Panc1 (cell line): ENCODE data around the gene WDR7.

Source experiments
- CTCF ChIP-seq: fragments of 450-650 bp; IDR thresholded peaks from 2 replicates; pipeline ENCODE4 v1.5.1; 2017; ENCODE audit warnings: mild to moderate bottlenecking
- POLR2AphosphoS5 ChIP-seq: IDR thresholded peaks from 2 replicates; pipeline ENCODE4 v1.6.1; 2012; ENCODE audit warnings: mild to moderate bottlenecking, low read depth, low read length, moderate library complexity
- REST ChIP-seq, 2 experiments: IDR thresholded peaks; 2 replicates each; pipeline ENCODE4 v1.6.1; 2011 to 2012; ENCODE audit warnings: low read depth in 2 of 2, control low read depth in 1 of 2, low read length in 1 of 2, mild to moderate bottlenecking in 1 of 2, moderate library complexity in 1 of 2; ENCODE audit not compliant: insufficient read depth in 1 of 2
- SIN3A ChIP-seq: IDR thresholded peaks from 2 replicates; pipeline ENCODE4 v1.6.1; 2012; ENCODE audit warnings: low read depth, mild to moderate bottlenecking, low read length, moderate library complexity, borderline replicate concordance; ENCODE audit not compliant: insufficient read depth
- TCF7L2 ChIP-seq: IDR thresholded peaks from 2 replicates; pipeline ENCODE4 v1.6.1; 2011; ENCODE audit warnings: mild to moderate bottlenecking, low read depth, low read length, inconsistent platforms

DNA sequence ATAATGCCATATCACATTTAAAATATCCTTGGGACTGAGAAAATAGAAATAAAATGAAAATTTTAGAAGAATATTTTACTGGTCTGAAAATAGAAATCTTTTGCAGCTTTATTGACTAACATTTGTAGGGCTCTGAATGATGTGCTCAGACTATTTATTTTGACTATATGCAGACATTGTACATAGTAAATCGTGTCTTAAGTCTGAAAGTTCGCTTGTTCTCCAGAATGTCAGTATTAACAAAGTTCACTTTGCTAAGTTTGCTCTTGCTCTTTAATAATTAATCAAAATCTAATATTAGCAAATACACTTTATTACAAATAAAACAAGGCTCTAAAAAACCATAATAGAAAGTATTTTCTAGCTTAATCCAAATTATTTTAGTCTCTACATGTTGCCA lies 219.8 kb downstream of the WDR7 start:
- TF ChIP-seq CTCF (no peak), POLR2AphosphoS5 (no peak), REST (IDR thresholded peaks at IDR 0.05; ENCODE audit: insufficient read depth in 1 of 2, low read depth in 2 of 2, low read length in 1 of 2) (no peak), TCF7L2 (no peak), SIN3A (no peak)
